PC-3 (cell line): ENCODE measurements around the gene ARRB2. TPM values are rescaled to one million over a fixed set of nuclear protein-coding genes. Genes with fewer than 3 reads are reported as not detected.

Source experiments
- ATAC-seq: fragments of 200-7000 bp; cut with Tn5 transposase; 2 replicates; pipeline ENCODE4 v1.9.1; 2020; ENCODE audit warnings: mild to moderate bottlenecking, moderate library complexity
- BruUV-seq: library from RNA; stranded (reverse); fragments of 400-500 nt; replicated peaks from 2 replicates; lab custom pipeline; 2021; lab: Mats Ljungman, UMichigan
- CTCF ChIA-PET: fragments of 300-600 bp; sonication (Branson Sonifier 250); formaldehyde crosslinking; loops from one replicate; lab custom pipeline; 2022; ENCODE audit warnings: antibody characterized with exemption; lab: Charles Lee
- POLR2A ChIA-PET: fragments of 300-600 bp; sonication (Branson Sonifier 250); formaldehyde crosslinking; loops from one replicate; lab custom pipeline; 2022; ENCODE audit warnings: antibody characterized with exemption; ENCODE audit not compliant: unreplicated experiment; lab: Charles Lee
- DNase-seq: peaks from one replicate; pipeline ENCODE4 v3.0.0-alpha.2; 2015
- H2AFZ ChIP-seq: fragments of 300-600 bp; sonication (generic); 2 replicates; pipeline ENCODE4 v1.6.0; 2016; ENCODE audit warnings: antibody characterized with exemption, low read length
- H3F3A ChIP-seq: fragments of 300-600 bp; sonication (generic); one replicate; pipeline ENCODE4 v1.6.0; 2017; ENCODE audit warnings: antibody characterized with exemption, low read length, control low read depth, mild to moderate bottlenecking; ENCODE audit not compliant: unreplicated experiment
- H3K27ac ChIP-seq: fragments of 300-600 bp; sonication (generic); 2 replicates; pipeline ENCODE4 v1.5.1; 2016; ENCODE audit warnings: mild to moderate bottlenecking, low read length
- H3K27me3 ChIP-seq: fragments of 300-600 bp; sonication (generic); 2 replicates; pipeline ENCODE4 v1.6.1; 2016; ENCODE audit warnings: low read length, mixed read lengths
- H3K36me3 ChIP-seq: fragments of 300-600 bp; sonication (generic); 2 replicates; pipeline ENCODE4 v1.6.1; 2016; ENCODE audit warnings: low read depth, mixed run types, low read length, mixed read lengths
- H3K4me1 ChIP-seq: fragments of 300-600 bp; sonication (generic); 2 replicates; pipeline ENCODE4 v1.5.1; 2016; ENCODE audit warnings: low read length; ENCODE audit not compliant: insufficient read depth
- H3K4me2 ChIP-seq: fragments of 300-600 bp; sonication (generic); 2 replicates; pipeline ENCODE4 v1.6.0; 2016; ENCODE audit warnings: low read length
- H3K4me3 ChIP-seq: fragments of 300-600 bp; sonication (generic); 2 replicates; pipeline ENCODE4 v1.5.1; 2016; ENCODE audit warnings: mild to moderate bottlenecking, low read length, mixed read lengths
- H3K79me2 ChIP-seq: fragments of 300-600 bp; sonication (generic); 2 replicates; pipeline ENCODE4 v1.6.1; 2017; ENCODE audit warnings: low read length, mixed read lengths
- H3K9ac ChIP-seq: fragments of 300-600 bp; sonication (generic); 2 replicates; pipeline ENCODE4 v1.6.0; 2016; ENCODE audit warnings: mild to moderate bottlenecking, low read length
- H3K9me2 ChIP-seq: fragments of 300-600 bp; sonication (generic); replicated peaks from 2 replicates; pipeline ENCODE4 v1.6.1; 2016; ENCODE audit warnings: mixed run types, low read length, mixed read lengths
- H3K9me3 ChIP-seq: fragments of 300-600 bp; sonication (generic); 2 replicates; pipeline ENCODE4 v1.6.1; 2016; ENCODE audit warnings: low read length, mixed read lengths
- H4K20me1 ChIP-seq: fragments of 300-600 bp; sonication (generic); 2 replicates; pipeline ENCODE4 v1.6.1; 2016; ENCODE audit warnings: low read length, mixed read lengths
- EZH2 ChIP-seq: fragments of 300-600 bp; sonication (generic); IDR thresholded peaks from one replicate; pipeline ENCODE4 v1.6.1; 2017; ENCODE audit warnings: antibody characterized with exemption, mild to moderate bottlenecking, low read length; ENCODE audit not compliant: unreplicated experiment
- EZH2phosphoT487 ChIP-seq: fragments of 300-600 bp; sonication (generic); IDR thresholded peaks from 2 replicates; pipeline ENCODE4 v1.6.1; 2018; ENCODE audit warnings: mild to moderate bottlenecking, antibody characterized with exemption, low read length, borderline replicate concordance
- intact Hi-C: fragments of 100-400 bp; cut with micrococcal nuclease; formaldehyde crosslinking; loops from 2 replicates; pipeline ENCODE4 v1.9.0; 2023
- total RNA-seq: library from RNA; depleted of rRNA; stranded (reverse); fragments of >200 nt; gene quantifications from 2 replicates; pipeline ENCODE4 v1.2.3, GENCODE V29; 2014
- TF ChIP-seq, protein P1 (sequence below): fragments of 300-600 bp; sonication (generic); conservative IDR thresholded peaks from 2 replicates; pipeline ENCODE4 v1.5.1; 2017; ENCODE audit warnings: antibody characterized with exemption, low read depth, mild to moderate bottlenecking, low read length

ARRB2 gene
- total RNA-seq, 1 experiment from 2014 or later: 28.1 TPM

DNA sequence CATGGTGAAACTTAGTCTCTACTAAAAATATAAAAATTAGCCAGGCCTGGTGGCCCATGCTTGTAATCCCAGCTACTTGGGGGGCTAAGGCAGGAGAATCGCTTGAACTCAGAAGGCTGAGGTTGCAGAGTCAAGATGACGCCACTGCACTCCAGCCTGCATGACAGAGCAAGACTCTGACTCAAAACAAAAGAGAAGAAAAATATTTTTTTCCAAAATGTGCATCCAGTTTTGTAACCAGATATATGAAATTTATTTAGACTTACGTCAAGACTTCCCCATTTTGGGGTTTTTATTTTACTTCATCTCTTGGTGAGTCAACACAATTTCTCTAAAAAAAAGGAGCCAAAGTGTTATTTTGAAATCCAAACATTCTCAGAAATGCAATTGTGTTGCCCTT, 55.8 kb downstream of the ARRB2 start:
- TF ChIP-seq, protein P1, sequence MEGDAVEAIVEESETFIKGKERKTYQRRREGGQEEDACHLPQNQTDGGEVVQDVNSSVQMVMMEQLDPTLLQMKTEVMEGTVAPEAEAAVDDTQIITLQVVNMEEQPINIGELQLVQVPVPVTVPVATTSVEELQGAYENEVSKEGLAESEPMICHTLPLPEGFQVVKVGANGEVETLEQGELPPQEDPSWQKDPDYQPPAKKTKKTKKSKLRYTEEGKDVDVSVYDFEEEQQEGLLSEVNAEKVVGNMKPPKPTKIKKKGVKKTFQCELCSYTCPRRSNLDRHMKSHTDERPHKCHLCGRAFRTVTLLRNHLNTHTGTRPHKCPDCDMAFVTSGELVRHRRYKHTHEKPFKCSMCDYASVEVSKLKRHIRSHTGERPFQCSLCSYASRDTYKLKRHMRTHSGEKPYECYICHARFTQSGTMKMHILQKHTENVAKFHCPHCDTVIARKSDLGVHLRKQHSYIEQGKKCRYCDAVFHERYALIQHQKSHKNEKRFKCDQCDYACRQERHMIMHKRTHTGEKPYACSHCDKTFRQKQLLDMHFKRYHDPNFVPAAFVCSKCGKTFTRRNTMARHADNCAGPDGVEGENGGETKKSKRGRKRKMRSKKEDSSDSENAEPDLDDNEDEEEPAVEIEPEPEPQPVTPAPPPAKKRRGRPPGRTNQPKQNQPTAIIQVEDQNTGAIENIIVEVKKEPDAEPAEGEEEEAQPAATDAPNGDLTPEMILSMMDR: no peak
- ATAC-seq (no peak), DNase-seq (no peak)
- Histone ChIP-seq H3K9ac (no peak overlapping the region), H4K20me1 (no peaks in the 10 kb centered on the region), H3K4me2 (no peak overlapping the region), H3K9me2 (no peaks in the 10 kb centered on the region), H3K4me3 (no peak overlapping the region), H3K9me3 (no peaks in the 10 kb centered on the region), H3K27ac (no peak overlapping the region), H3K4me1 (peaks cover 5% of the 10 kb centered on the region), H3K79me2 (no peaks in the 10 kb centered on the region), H3K36me3 (no peaks in the 10 kb centered on the region), H2AFZ (no peak overlapping the region), H3F3A (no peaks in the 10 kb centered on the region), H3K27me3 (no peaks in the 10 kb centered on the region)
- ChIA-PET CTCF (no interaction called here), POLR2A (no interaction called here)
- intact Hi-C loops: no loop called here
- no TSS peak for BruUV-seq

DNA sequence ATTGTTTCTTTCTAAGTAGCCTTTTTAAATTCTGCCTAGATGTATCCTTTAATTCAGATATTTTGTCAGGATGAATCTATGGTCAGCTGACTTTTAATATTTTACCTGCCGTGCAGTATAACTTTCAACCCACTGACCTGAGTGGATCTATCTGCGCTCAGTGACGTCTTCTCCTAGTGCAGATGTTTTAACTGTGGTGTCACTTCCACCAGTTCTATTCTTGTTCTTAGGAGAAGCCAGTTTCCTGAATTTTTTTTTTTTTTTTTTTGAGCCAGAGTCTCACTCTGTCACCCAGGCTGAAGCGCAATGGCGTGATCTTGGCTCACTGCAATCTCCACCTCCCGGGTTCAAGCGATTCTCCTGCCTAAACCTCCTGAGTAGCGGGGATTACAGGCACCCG, 56.3 kb downstream of the ARRB2 start:
- Histone ChIP-seq H3K79me2 (no peaks in the 10 kb centered on the region), H3K27me3 (no peaks in the 10 kb centered on the region), H3K36me3 (no peaks in the 10 kb centered on the region), H3K4me1 (peaks cover 9% of the 10 kb centered on the region), H4K20me1 (no peaks in the 10 kb centered on the region), H2AFZ (no peak overlapping the region), H3F3A (no peaks in the 10 kb centered on the region), H3K9me2 (no peaks in the 10 kb centered on the region), H3K9me3 (no peaks in the 10 kb centered on the region), H3K9ac (no peak overlapping the region), H3K4me2 (no peak overlapping the region), H3K27ac (no peak overlapping the region), H3K4me3 (no peak overlapping the region)
- intact Hi-C loops: no loop called here
- no TSS peak for BruUV-seq
- CTCF ChIA-PET: no interaction called here
- TF ChIP-seq EZH2phosphoT487: no peak
- TF ChIP-seq, protein P1: no peak
- TF ChIP-seq EZH2: no peak
- POLR2A ChIA-PET: no interaction called here
- no peak for ATAC-seq
- DNase-seq: no peak

DNA sequence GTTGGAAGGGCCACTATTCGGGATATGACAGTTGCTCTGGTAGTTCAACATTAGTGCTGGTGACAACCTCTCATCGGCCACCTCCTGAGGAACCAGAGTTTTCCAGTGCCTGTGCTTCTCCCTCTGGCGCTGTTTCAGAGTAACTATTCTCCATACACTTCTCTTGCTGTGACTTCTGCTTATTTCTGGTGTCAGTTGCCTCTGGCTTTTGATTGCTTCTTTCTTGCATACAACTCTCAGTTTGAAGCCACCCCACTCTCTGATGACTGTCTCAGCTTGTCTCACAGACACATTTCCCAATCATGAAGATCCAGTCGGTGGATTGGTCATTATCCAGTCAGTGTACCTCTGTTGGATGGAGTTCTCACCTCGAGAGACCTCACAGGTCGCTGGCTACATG, 57.9 kb downstream of the ARRB2 start:
- no peak for ATAC-seq
- Histone ChIP-seq H3K27me3 (no peaks in the 10 kb centered on the region), H3K27ac (no peak overlapping the region), H3K4me2 (no peak overlapping the region), H3K79me2 (no peaks in the 10 kb centered on the region), H2AFZ (no peak overlapping the region), H4K20me1 (no peaks in the 10 kb centered on the region), H3K9me3 (no peaks in the 10 kb centered on the region), H3F3A (no peaks in the 10 kb centered on the region), H3K36me3 (no peaks in the 10 kb centered on the region), H3K4me3 (no peak overlapping the region), H3K9me2 (no peaks in the 10 kb centered on the region), H3K9ac (no peak overlapping the region), H3K4me1 (peaks cover 12% of the 10 kb centered on the region)
- no peak for DNase-seq
- TF ChIP-seq EZH2phosphoT487 (no peak), EZH2 (no peak)
- intact Hi-C loops: no loop called here
- no TSS peak for BruUV-seq
- CTCF ChIA-PET: no interaction called here
- POLR2A ChIA-PET: interaction anchor here (0.6 kb wide), 1 partner anchor 65 kb away, joined by 6 read pairs; the partner anchor contains the start of gene MINK1
